SK-MEL-5 (cell line): ENCODE measurements around the gene KIAA0513. TPM values are rescaled to one million over a fixed set of nuclear protein-coding genes. Genes with fewer than 3 reads are reported as not detected.

ENCODE experiments used
- DNase-seq: peaks from one replicate; pipeline ENCODE4 v3.0.0-alpha.2; 2016; ENCODE audit warnings: low read depth, low spot score
- in situ Hi-C: cut with HindIII; loops from 2 replicates; pipeline ENCODE4 v1.10.0; 2016; ENCODE audit warnings: low sequenced_read_pairs, high pct_unique_total_duplicates, low pct_unique_long_range_greater_than_20kb
- total RNA-seq: library from RNA; depleted of rRNA; stranded (reverse); fragments of >200 nt; shearing (Covaris generic); gene quantifications from 2 replicates; pipeline ENCODE4 v1.2.3, GENCODE V29; 2014

The KIAA0513 gene
- total RNA-seq, 1 experiment from 2014 or later, result 2.9 TPM

- no peak for DNase-seq
- in situ Hi-C loops, result no loop called here
Observed at GRCh38 chr16:85127379-85127723, 99.8 kb downstream of the KIAA0513 start.

- in situ Hi-C loops, result no loop called here
- DNase-seq, result no peak
Observed at GRCh38 chr16:85128079-85128837, 100.7 kb downstream of the KIAA0513 start.

DNA sequence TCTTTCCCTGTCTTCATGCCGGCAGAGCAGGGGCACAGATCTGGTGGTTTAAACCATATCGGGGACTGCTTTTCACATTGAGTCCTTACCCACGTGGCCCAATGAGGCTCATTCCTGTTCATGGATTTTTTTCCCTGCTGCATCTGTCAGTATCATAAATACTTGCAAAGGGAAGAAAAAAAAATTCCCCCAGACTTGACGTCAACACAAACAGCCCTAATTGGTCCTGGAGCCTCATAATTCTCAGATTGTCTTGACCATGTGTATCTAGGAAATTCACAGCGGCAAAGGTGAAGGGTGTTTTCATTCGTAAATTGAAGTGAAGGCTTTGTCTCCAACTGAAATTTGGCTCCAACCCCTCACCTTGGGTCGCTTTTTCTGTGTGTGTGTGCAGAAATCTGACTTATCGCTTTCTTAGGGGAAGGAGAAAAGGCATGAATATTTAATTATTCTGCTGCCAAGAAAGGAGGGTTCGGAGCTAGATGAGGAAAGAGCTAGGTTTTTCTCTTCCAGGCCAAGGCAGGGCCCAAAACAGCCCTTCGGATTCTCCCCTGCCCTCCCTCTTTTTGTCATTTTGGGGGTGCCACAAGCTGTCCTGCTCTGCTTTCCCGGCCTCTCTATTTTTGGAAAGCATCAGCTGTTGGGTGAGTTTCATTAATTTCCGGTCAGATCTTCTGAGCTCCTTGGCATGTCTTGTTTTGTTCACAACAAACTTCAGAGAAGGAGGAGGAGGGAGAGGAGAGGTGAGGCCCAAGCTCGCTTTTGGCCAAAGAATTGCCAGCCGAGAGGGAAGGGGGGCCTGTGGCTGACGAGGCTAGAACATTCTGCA, 102.5 kb downstream of the KIAA0513 start:
- in situ Hi-C loops, result no loop called here
- DNase-seq, result no peak

GRCh38 chr16:85130705-85131028, 103.1 kb downstream of the KIAA0513 start:
- DNase-seq, result no peak
- in situ Hi-C loops, result no loop called here

GRCh38 chr16:85132456-85133289, 105.1 kb downstream of the KIAA0513 start:
- in situ Hi-C loops, result no loop called here
- DNase-seq, result no peak

GRCh38 chr16:85133290-85133599, 105.7 kb downstream of the KIAA0513 start:
- in situ Hi-C loops, result no loop called here
- no peak for DNase-seq

DNA sequence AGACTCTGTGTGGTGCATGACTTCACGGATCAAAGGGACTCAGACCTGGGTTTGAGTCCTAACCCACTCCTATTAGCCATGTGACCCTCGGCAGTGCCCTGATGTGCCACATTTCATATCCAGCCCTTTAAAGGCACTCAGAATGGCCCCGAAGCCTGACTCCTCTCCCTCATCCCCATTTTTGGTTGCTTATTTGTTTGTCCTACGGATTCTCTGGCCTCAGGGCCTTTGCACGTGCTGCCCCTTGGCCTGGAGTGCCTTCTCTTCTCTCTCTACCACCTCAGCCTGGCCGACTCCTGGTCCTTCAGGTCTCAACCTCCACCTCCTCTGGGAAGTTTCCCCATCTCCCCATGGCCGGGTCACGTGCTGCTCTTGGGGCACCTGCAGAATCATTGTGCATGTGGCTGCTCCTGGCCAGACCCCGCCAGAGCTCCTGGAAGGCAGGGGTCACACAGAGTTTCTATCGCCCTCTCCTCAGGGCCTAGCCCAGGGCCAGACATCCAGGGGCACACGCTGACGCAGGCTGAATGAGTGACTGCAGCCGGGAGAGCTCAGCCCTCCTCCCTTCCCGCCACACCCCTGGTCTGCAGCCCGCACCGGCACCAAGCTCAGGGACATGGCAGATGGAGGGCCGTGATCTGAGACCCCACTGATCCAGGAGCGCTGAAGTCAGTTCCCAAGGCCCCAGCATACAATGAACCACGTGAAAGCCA, 106.6 kb downstream of the KIAA0513 start:
- in situ Hi-C loops, result no loop called here
- no peak for DNase-seq

GRCh38 chr16:85134789-85135142, 107.2 kb downstream of the KIAA0513 start:
- in situ Hi-C loops, result no loop called here
- DNase-seq, result no peak

GRCh38 chr16:85136213-85136701, 108.7 kb downstream of the KIAA0513 start:
- in situ Hi-C loops, result no loop called here
- no peak for DNase-seq

DNA sequence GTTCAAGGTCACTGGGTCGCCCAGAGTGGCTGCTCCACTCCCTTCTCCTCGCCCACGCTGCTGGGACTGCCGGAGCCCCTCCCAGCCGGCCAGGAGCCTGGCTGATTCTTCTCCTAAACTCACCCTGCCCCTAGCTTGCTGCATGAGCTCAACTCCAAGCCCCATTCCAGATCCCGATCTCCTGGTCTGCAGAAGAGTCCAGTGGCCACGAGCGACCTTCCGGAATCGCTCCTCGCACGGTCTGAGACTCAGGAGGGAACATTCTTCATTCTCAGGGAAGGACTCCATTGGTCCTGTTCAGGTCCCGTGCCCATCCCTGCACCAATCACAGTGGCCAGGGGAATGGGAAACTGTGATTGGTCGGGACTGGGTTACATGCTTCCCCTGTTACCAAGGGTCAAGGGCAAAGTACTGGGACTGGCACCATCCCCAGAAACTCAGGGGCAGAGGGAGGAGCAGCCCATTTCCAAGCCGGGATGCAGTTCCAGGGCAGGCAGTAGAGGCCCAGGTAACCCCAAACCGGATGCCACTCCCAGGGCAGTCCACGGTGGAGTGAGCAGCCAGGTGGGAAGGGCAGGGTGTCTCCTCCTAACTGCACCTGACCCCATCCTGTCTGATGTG, 109.2 kb downstream of the KIAA0513 start:
- DNase-seq, result peak; percentile 55
- in situ Hi-C loops, result no loop called here

DNA sequence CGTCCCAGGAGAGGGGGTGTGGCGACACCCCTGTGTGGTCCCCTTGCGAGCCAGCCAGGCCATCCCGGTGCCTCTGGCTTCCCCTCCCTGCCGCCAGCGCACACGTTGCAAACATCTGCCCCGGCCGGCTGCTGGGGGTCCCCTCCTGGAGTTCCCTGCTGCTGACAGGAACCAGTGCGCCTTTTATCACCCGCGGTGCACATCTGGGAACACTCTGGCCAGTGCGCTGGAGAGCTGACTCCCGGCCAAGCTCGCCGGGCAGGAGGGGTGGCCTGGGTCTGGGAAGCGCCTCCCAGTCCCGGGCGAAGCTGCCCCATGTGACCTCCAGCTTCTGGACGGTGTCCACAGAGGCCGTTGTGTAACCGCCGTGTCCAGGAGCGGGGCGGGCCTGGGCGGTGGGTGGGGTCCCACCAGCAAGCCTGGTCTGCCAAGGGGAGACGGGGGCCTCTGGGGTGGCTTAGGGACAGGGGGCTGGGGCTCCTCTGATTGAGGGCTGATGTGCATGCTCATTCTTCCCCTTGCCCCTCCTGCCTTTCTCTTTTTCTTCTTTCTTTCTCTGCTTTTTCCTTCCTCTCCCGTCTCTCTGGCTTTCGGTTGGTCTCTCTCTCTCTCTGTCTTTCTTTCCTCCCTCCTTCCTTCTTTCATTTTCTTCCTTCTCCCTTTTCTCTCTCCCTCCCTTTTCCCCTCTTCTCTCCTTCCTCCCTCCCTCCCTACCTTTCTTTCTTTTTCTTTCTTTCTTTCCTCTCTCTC, 109.9 kb downstream of the KIAA0513 start:
- DNase-seq, result peak; percentile 33
- in situ Hi-C loops, result no loop called here

DNA sequence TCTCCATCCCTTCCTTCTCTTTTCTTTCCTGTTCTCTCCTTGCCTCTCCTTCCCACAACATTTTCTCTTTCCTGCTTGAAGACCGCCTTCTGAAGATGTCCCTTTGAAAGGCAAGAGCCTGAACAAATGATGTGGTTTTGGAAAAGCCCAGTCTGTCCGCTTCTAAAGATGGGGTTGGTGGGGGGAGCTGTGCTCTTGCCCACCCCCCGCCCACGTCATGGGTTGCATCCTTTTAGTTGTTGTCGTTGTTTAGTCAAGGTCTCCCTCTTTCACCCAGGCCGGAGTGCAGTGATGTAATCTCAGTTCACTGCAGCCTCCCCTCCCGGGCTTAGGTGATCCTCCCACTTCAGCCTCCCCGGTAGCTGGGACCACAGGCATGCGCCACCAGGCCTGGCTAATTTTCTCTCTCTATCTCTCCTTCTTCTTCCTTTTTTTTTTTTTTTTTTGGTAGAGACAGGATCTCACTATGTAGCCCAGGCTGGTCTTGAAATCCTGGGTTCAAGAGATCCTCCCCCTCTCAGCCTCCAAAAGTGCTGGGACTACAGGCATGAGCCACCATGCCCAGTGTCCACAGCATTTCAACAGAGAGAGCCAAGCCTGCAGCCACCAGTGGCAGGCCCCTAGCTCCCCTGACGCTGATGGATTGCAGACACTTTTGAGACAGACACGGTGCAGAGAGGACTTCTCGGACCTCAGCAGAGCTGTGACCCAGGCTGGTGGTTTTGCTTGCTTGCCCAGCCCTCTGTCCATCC, 110.7 kb downstream of the KIAA0513 start:
- in situ Hi-C loops, result no loop called here
- DNase-seq, result no peak

DNA sequence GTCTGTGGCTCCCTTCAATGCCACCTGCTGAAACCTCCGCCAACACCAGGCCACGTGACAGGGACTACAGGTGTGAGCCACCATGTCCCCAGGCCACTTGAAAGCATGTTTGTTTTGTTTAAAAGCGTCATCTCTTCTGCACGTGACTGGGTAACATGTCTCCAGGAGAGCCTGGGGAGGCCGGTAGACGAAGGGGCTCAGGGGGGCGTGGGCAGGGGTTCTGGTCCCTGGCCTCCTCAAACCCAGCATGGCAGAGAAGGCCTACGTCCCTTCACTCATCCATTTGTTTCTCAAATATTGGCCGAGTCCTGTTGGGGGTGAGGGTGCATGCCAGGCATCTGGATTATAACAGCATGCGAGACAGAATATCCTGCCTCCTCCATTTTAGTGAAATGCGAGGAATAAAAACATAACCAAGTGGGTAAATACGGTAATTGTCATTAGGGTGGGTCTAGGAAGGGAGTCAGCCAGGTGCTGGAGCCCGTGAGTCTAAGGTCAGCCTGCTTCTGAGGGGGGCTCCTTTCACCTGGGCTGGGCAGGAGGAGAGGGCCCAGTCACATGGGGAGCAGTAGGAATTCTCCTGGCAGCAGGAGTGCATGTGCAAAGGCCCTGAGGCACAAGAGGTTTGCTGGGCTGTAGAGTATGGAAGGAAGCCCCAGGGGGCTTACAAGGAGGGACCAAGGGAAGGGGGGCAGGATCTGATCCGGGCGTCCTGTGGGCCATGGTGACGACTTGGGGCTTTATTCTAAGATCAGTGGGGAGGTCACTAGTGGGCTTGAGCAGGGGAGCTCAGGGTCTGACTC, 111.4 kb downstream of the KIAA0513 start:
- in situ Hi-C loops, result no loop called here
- no peak for DNase-seq

DNA sequence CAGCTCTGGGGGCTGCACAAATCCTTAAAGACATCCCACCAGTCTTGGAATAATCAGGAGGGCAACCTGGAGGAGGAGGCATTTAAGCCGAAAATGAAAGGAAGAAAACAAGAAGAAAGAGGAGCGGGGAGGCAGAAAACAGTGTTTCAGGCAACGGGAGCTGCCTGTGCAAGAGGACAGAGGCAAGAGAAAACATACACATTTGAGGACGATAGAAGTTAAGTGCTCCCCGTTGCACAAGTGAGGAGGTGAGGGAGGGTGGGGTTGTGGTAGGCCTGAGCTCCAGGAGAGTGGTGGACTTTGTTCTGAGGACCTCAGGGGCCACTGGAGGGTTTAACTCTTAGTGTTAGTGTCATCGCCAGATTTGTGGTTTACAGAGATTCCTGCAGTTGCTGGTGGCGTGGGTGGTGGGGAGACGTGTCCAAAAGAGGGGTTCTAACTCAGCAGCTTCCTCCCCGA, 112.3 kb downstream of the KIAA0513 start:
- in situ Hi-C loops, result no loop called here
- no peak for DNase-seq

GRCh38 chr16:85140455-85141012, 112.9 kb downstream of the KIAA0513 start:
- in situ Hi-C loops, result no loop called here
- DNase-seq, result no peak
